Testis (tissue), 2 donors: ENCODE data around the gene KCNIP3.

Experiments used
- CTCF ChIP-seq, 3 experiments: fragments of 450-650 bp in 2 of 3; fragments of 200-600 bp in 1 of 3; sonication (generic) in 1 of 3; IDR thresholded peaks; one replicate each; pipeline ENCODE4 v1.5.1; 2016 to 2019; ENCODE audit warnings: antibody characterized with exemption in 3 of 3, mild to moderate bottlenecking in 2 of 3, moderate library complexity in 1 of 3
- POLR2A ChIP-seq: fragments of 450-650 bp; IDR thresholded peaks from one replicate; pipeline ENCODE4 v1.6.1; 2017; ENCODE audit warnings: antibody characterized with exemption, mild to moderate bottlenecking, moderate library complexity

GRCh38 chr2:95353613-95354468, 56.7 kb downstream of the KCNIP3 start:
- TF ChIP-seq POLR2A (no peak), CTCF (IDR thresholded peaks at IDR 0.05) (no peak)
